ENCODE data around the gene PHF3. TPM values are rescaled to one million over a fixed set of nuclear protein-coding genes. Genes with fewer than 3 reads are reported as not detected.
A peak's percentile ranks its signal among the peaks of the same experiment; 100 is the strongest.

PHF3 gene
- total RNA-seq, 1 donor from 2014 or later = 46.2 TPM

DNA sequence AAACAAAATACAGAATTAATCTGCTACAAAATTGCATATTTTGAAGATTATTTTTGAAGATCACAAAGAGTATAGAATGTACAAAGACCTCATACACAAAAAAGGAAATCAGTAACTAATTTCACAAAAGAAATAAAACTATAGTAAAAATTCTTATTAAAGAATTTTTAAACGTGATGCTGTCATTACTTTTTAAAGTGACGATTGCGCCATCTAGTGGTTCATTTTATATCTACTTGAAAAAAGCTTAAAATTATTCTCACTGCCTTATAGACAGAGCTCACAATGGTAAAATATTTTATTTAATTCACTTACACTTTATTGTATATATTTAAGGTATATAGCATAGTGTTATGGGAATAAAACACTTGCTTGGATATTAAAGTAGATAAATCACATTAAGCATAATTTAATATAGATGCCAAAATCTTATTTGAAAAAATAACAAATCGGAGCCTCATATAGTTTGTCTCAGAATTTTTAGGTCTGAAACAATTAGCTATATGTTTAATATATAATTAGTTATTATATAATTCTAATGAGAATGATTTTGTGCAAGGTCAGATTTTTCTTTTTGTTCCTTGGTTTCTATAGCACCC is 128.8 kb downstream of the PHF3 start:
- peaks cover 2% of the 10 kb centered on the region for H3K9me3 Mint-ChIP-seq
- TF ChIP-seq, protein P1, sequence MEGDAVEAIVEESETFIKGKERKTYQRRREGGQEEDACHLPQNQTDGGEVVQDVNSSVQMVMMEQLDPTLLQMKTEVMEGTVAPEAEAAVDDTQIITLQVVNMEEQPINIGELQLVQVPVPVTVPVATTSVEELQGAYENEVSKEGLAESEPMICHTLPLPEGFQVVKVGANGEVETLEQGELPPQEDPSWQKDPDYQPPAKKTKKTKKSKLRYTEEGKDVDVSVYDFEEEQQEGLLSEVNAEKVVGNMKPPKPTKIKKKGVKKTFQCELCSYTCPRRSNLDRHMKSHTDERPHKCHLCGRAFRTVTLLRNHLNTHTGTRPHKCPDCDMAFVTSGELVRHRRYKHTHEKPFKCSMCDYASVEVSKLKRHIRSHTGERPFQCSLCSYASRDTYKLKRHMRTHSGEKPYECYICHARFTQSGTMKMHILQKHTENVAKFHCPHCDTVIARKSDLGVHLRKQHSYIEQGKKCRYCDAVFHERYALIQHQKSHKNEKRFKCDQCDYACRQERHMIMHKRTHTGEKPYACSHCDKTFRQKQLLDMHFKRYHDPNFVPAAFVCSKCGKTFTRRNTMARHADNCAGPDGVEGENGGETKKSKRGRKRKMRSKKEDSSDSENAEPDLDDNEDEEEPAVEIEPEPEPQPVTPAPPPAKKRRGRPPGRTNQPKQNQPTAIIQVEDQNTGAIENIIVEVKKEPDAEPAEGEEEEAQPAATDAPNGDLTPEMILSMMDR (conservative IDR thresholded peaks at IDR 0.05) = peak; percentile 84
- peaks cover 2% of the 10 kb centered on the region for H3K36me3 Mint-ChIP-seq (ENCODE audit: low read depth)
- no peak overlapping the region for H3K27ac Mint-ChIP-seq (ENCODE audit: unreplicated experiment)
- peaks cover 6% of the 10 kb centered on the region for H3K27me3 Mint-ChIP-seq (ENCODE audit: low read depth)
- H3K4me3 Mint-ChIP-seq = no peak overlapping the region
- no peaks in the 10 kb centered on the region for H3K4me1 Mint-ChIP-seq
- DNase-seq (ENCODE audit: low read depth, low spot score) = no peak

Other genes with a start within 250 kb of the PHF3 start
- 78.1 and 79.9 TPM in 2 replicates for gene PTP4A1, start 63.3 kb upstream of the PHF3 start, total RNA-seq